Neural progenitor cell (in vitro differentiated cells): ENCODE results near the gene CTSD. TPM values are rescaled to one million over a fixed set of nuclear protein-coding genes. Genes with fewer than 3 reads are reported as not detected.
"Not testable (repeated sequence)": the region's sequence is repeated elsewhere in the genome, so short reads cannot be mapped to it uniquely, and the experiment has no call there.

ENCODE experiments used
- DNase-seq: peaks from one replicate; pipeline ENCODE4 v3.0.0-alpha.2; 2016; ENCODE audit warnings: low spot score
- H2AFZ ChIP-seq: fragments of 200-600 bp; sonication (generic); replicated peaks from 2 replicates; pipeline ENCODE4 v1.6.1; 2016; ENCODE audit warnings: antibody characterized with exemption
- H3F3A ChIP-seq: fragments of 200-600 bp; sonication (generic); 2 replicates; pipeline ENCODE4 v1.6.1; 2016; ENCODE audit warnings: antibody characterized with exemption, low read depth
- H3K27ac ChIP-seq: fragments of 200-600 bp; sonication (generic); 2 replicates; pipeline ENCODE4 v1.5.1; 2016; ENCODE audit warnings: mild to moderate bottlenecking
- H3K27me3 ChIP-seq: fragments of 200-600 bp; sonication (generic); 2 replicates; pipeline ENCODE4 v1.6.1; 2016; ENCODE audit warnings: mild to moderate bottlenecking, moderate library complexity
- H3K36me3 ChIP-seq: fragments of 200-600 bp; sonication (generic); 2 replicates; pipeline ENCODE4 v1.5.1; 2016
- H3K4me1 ChIP-seq: fragments of 200-600 bp; sonication (generic); 2 replicates; pipeline ENCODE4 v1.6.1; 2016; ENCODE audit warnings: mixed run types
- H3K4me2 ChIP-seq: fragments of 200-600 bp; sonication (generic); 2 replicates; pipeline ENCODE4 v1.6.1; 2016
- H3K4me3 ChIP-seq: fragments of 200-600 bp; sonication (generic); 2 replicates; pipeline ENCODE4 v1.5.1; 2016
- H3K79me2 ChIP-seq: fragments of 200-600 bp; sonication (generic); 2 replicates; pipeline ENCODE4 v1.6.1; 2016; ENCODE audit warnings: low read depth
- H3K9ac ChIP-seq: fragments of 200-600 bp; sonication (generic); 2 replicates; pipeline ENCODE4 v1.6.1; 2016
- H3K9me3 ChIP-seq: fragments of 200-600 bp; sonication (generic); 2 replicates; pipeline ENCODE4 v1.5.1; 2016; ENCODE audit warnings: low read depth
- H4K20me1 ChIP-seq: fragments of 200-600 bp; sonication (generic); 2 replicates; pipeline ENCODE4 v1.6.1; 2016; ENCODE audit warnings: low read depth
- H3K27ac Mint-ChIP-seq: 3 replicates; pipeline ENCODE4 v1.8.0; 2021; ENCODE audit warnings: mixed read lengths
- H3K27me3 Mint-ChIP-seq: 2 replicates; pipeline ENCODE4 v1.8.0; 2022; ENCODE audit warnings: low read depth, mild to moderate bottlenecking, inconsistent platforms, moderate library complexity, mixed read lengths; ENCODE audit not compliant: insufficient read depth
- H3K36me3 Mint-ChIP-seq: 3 replicates; pipeline ENCODE4 v1.8.0; 2021; ENCODE audit warnings: mixed read lengths
- H3K4me1 Mint-ChIP-seq: 3 replicates; pipeline ENCODE4 v1.8.0; 2021; ENCODE audit warnings: mixed read lengths
- H3K4me3 Mint-ChIP-seq: 3 replicates; pipeline ENCODE4 v1.8.0; 2021; ENCODE audit warnings: mild to moderate bottlenecking, moderate library complexity, mixed read lengths
- H3K9me3 Mint-ChIP-seq: 3 replicates; pipeline ENCODE4 v1.8.0; 2020; ENCODE audit warnings: mixed read lengths
- EZH2 ChIP-seq: fragments of 200-600 bp; sonication (generic); IDR thresholded peaks from 2 replicates; pipeline ENCODE4 v1.6.1; 2017; ENCODE audit warnings: antibody characterized with exemption, mild to moderate bottlenecking, moderate library complexity
- EZH2phosphoT487 ChIP-seq: fragments of 200-600 bp; sonication (generic); IDR thresholded peaks from 2 replicates; pipeline ENCODE4 v1.6.1; 2017; ENCODE audit warnings: antibody characterized with exemption
- total RNA-seq: library from RNA; depleted of rRNA; stranded (reverse); fragments of >200 nt; gene quantifications from 2 replicates; pipeline ENCODE4 v1.2.3, GENCODE V29; 2015; ENCODE audit warnings: low replicate concordance
- TF ChIP-seq, protein P1 (sequence below): fragments of 200-600 bp; sonication (generic); IDR thresholded peaks from 2 replicates; pipeline ENCODE4 v1.5.1; 2017; ENCODE audit warnings: antibody characterized with exemption, mild to moderate bottlenecking

CTSD gene
- total RNA-seq, 1 donor from 2014 or later = 38.2 TPM

DNA sequence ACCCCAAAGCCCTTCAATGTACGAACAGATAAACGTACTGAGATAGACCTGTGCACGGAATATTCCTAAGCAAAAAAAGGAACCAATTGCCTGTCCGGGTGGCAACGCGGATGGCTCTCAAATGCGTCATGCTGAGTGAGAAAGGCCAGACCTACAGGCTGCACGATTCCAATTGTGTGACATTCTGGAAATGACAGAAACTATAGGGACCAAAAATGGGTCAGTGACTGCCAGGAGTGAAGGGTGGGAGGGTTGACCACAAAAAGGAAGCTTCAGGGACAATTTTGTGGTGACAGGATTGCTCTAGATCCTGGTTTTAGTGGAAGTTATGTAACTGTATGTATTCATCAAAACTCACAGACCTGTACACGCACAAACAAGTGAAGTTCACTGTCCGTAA lies 47.0 kb upstream of the CTSD start:
- Histone ChIP-seq H3K9me3 (no peaks in the 10 kb centered on the region), H3K4me1 (no peaks in the 10 kb centered on the region), H3K27ac (no peak overlapping the region), H3K36me3 (no peaks in the 10 kb centered on the region), H3K4me2 (no peak overlapping the region), H4K20me1 (no peaks in the 10 kb centered on the region), H3K4me3 (no peak overlapping the region), H3K79me2 (no peaks in the 10 kb centered on the region), H3F3A (no peaks in the 10 kb centered on the region), H3K27me3 (no peaks in the 10 kb centered on the region), H2AFZ (no peak overlapping the region), H3K9ac (no peak overlapping the region)
- Mint-ChIP-seq H3K9me3 (peaks cover 7% of the 10 kb centered on the region), H3K27ac (no peak overlapping the region), H3K4me1 (no peaks in the 10 kb centered on the region), H3K4me3 (no peak overlapping the region), H3K27me3 (peaks cover 4% of the 10 kb centered on the region), H3K36me3 (no peaks in the 10 kb centered on the region)
- TF ChIP-seq EZH2 (no peak), EZH2phosphoT487 (no peak)
- TF ChIP-seq, protein P1, sequence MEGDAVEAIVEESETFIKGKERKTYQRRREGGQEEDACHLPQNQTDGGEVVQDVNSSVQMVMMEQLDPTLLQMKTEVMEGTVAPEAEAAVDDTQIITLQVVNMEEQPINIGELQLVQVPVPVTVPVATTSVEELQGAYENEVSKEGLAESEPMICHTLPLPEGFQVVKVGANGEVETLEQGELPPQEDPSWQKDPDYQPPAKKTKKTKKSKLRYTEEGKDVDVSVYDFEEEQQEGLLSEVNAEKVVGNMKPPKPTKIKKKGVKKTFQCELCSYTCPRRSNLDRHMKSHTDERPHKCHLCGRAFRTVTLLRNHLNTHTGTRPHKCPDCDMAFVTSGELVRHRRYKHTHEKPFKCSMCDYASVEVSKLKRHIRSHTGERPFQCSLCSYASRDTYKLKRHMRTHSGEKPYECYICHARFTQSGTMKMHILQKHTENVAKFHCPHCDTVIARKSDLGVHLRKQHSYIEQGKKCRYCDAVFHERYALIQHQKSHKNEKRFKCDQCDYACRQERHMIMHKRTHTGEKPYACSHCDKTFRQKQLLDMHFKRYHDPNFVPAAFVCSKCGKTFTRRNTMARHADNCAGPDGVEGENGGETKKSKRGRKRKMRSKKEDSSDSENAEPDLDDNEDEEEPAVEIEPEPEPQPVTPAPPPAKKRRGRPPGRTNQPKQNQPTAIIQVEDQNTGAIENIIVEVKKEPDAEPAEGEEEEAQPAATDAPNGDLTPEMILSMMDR = no peak
- DNase-seq = no peak

DNA sequence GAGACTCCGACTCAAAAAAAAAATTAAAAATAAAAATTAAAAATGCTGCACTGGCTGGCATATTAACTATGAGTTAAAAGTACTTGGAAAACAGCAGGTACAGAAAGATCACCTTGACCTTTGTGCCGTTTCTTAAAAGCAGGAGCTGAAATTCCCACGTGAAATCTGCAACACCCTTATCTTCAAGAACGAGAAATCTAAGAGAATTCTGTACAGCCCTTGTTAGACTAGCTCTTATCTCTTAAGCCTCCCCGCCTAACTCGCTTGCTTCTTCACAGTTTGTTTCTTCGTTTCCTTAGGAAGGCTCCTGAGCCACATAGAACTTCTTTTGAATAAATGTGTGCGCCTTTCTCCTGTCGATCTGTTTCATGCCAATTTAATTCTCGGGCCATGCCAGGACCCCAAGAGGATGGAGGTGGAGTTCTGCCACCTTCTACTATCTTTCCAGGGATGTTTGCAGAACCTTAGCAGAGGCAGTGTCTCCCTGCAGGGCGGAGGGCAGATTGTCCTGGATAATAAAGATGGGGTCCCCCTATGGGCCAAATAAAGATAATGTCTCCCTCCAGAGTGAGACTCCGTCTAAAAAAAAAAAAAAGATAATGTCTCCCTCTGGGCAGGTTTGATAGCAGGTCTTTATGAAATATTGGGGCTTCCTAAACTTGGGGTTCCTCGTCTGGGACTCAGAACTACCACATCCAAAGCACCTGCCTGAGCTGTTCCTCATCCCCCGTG lies 43.7 kb upstream of the CTSD start:
- no peaks in the 10 kb centered on the region for H3K27me3 ChIP-seq
- no peaks in the 10 kb centered on the region for H3K79me2 ChIP-seq
- H3K4me2 ChIP-seq = no peak overlapping the region
- Mint-ChIP-seq H3K27ac (peak overlapping the region; percentile 85), H3K9me3 (peaks cover 3% of the 10 kb centered on the region), H3K36me3 (no peaks in the 10 kb centered on the region), H3K4me1 (no peaks in the 10 kb centered on the region), H3K4me3 (no peak overlapping the region), H3K27me3 (peaks cover 9% of the 10 kb centered on the region)
- H4K20me1 ChIP-seq = no peaks in the 10 kb centered on the region
- H3K4me1 ChIP-seq = no peaks in the 10 kb centered on the region
- H3K27ac ChIP-seq = no peak overlapping the region
- no peak overlapping the region for H3K9ac ChIP-seq
- H3K4me3 ChIP-seq = no peak overlapping the region
- TF ChIP-seq, protein P1 = peak; percentile 27
- TF ChIP-seq EZH2phosphoT487 = no peak
- no peaks in the 10 kb centered on the region for H3K9me3 ChIP-seq
- H3F3A ChIP-seq = no peaks in the 10 kb centered on the region
- H3K36me3 ChIP-seq = no peaks in the 10 kb centered on the region
- peak overlapping the region; percentile 42 for H2AFZ ChIP-seq
- DNase-seq = no peak

DNA sequence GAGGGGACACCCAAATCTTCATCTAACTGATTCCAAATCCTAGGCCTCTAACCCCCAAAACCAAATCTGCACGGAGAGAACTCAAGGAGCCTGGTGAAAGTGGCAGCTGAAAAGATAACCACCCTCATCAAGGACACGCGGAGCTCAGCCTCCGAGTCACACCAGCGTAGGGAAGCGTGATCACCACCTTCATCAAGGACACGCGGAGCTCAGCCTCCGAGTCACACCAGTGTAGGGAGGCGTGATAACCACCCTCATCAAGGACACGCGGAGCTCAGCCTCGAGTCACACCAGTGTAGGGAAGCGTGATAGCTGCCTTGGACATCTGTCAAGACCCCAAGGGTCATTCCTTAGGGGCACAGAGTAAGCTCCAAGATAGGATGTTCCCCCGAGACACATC lies 41.8 kb upstream of the CTSD start:
- H3F3A ChIP-seq = no peaks in the 10 kb centered on the region
- H3K79me2 ChIP-seq = no peaks in the 10 kb centered on the region
- peaks cover 7% of the 10 kb centered on the region for H3K27me3 Mint-ChIP-seq

DNA sequence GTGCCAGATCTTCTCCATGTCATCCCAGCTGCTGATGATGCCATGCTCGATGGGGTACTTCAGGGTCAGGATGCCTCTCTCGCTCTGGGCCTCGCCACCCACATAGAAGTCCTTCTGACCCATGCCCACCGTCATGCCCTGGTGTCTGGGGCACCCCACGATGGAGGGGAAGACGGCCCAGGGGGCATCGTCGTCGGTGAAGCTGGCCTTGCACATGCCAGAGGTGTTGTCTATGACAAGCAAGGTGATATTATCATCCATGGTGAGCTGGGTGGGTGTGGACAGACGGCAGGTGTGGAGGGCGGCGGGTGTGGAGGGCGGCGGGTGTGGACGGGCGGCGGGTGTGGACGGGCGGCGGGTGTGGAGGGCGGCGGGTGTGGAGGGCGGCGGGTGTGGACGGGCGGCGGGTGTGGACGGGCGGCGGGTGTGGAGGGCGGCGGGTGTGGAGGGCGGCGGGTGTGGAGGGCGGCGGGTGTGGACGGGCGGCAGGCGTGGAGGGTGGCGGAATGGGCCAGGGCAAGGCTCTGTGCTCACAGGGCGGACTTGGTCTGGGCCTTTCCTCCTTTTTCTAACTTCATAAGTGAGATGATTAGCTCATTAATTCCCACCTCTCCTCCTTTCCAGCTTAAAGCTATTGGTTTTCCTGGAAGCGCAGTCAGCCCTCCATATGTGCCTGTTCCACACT lies 40.2 kb upstream of the CTSD start:
- not testable (repeated sequence) for H3F3A ChIP-seq, H3K9me3 Mint-ChIP-seq, H4K20me1 ChIP-seq, H3K27me3 Mint-ChIP-seq, H3K27ac Mint-ChIP-seq, H3K36me3 Mint-ChIP-seq, H3K9me3 ChIP-seq, H3K4me3 ChIP-seq, H3K4me3 Mint-ChIP-seq, H3K4me1 Mint-ChIP-seq, DNase-seq, H3K4me1 ChIP-seq, H3K36me3 ChIP-seq, H2AFZ ChIP-seq, H3K27ac ChIP-seq, H3K79me2 ChIP-seq, H3K4me2 ChIP-seq, H3K9ac ChIP-seq, H3K27me3 ChIP-seq

More for the DNA sequence above, 41.8 kb upstream of the CTSD start:
- Histone ChIP-seq H4K20me1 (no peaks in the 10 kb centered on the region), H3K36me3 (no peaks in the 10 kb centered on the region), H3K4me2 (no peak overlapping the region), H3K9me3 (no peaks in the 10 kb centered on the region), H3K4me3 (no peak overlapping the region), H2AFZ (no peak overlapping the region), H3K27ac (no peak overlapping the region), H3K4me1 (no peaks in the 10 kb centered on the region), H3K27me3 (no peaks in the 10 kb centered on the region), H3K9ac (no peak overlapping the region)
- Mint-ChIP-seq H3K4me1 (no peaks in the 10 kb centered on the region), H3K9me3 (peaks cover 3% of the 10 kb centered on the region), H3K36me3 (no peaks in the 10 kb centered on the region), H3K27ac (no peak overlapping the region), H3K4me3 (no peak overlapping the region)
- no peak for DNase-seq
- TF ChIP-seq, protein P1 = no peak
- TF ChIP-seq EZH2phosphoT487 = no peak
- TF ChIP-seq EZH2 = no peak
